NOMO-1 (cell line): Measurements from ENCODE around the gene NDUFV1.
A peak's percentile ranks its signal among the peaks of the same experiment; 100 is the strongest.
"Not testable (repeated sequence)": the region's sequence is repeated elsewhere in the genome, so short reads cannot be mapped to it uniquely, and the experiment has no call there.

Experiments used
- DNase-seq, 2 experiments: peaks; one replicate each; lab custom pipeline; 2025; ENCODE audit not compliant: unreplicated experiment in 2 of 2; lab: John Stamatoyannopoulos, UW

The NDUFV1 gene

DNA sequence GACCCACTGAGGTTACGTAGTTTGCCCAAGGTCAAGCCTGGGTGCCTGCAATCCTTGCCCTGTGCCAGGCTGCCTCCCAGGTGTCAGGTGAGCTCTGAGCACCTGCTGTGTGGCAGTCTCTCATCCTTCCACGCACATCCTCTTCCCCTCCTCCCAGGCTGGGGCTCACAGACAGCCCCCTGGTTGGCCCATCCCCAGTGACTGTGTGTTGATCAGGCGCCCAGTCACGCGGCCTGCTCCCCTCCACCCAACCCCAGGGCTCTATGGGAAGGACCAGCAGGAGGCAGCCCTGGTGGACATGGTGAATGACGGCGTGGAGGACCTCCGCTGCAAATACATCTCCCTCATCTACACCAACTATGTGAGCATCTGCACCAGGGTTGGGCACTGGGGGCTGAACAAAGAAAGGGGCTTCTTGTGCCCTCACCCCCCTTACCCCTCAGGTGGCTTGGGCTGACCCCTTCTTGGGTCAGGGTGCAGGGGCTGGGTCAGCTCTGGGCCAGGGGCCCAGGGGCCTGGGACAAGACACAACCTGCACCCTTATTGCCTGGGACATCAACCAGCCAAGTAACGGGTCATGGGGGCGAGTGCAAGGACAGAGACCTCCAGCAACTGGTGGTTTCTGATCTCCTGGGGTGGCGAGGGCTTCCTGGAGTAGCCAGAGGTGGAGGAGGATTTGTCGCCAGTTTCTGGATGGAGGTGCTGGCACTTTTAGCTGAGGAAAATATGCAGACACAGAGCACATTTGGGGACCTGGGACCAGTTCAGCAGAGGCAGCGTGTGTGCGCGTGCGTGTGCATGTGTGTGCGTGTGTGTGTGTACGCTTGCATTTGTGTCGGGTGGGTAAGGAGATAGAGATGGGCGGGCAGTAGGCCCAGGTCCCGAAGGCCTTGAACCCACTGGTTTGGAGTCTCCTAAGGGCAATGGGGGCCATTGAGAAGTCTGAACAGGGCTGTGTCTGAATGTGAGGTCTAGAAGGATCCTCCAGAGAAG, 21.6 kb upstream of the NDUFV1 start:
- no peak for DNase-seq

DNA sequence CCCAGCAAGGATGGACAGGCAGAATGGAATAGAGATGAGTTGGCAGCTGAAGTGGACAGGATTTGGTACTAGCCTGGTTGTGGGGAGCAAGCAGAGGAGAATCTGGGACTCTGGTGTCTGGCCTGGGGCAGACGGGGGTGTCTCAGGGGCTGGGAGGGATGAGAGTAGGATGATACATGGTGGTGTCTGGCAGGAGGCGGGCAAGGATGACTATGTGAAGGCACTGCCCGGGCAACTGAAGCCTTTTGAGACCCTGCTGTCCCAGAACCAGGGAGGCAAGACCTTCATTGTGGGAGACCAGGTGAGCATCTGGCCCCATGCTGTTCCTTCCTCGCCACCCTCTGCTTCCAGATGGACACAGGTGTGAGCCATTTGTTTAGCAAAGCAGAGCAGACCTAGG, 20.8 kb upstream of the NDUFV1 start:
- no peak for DNase-seq

DNA sequence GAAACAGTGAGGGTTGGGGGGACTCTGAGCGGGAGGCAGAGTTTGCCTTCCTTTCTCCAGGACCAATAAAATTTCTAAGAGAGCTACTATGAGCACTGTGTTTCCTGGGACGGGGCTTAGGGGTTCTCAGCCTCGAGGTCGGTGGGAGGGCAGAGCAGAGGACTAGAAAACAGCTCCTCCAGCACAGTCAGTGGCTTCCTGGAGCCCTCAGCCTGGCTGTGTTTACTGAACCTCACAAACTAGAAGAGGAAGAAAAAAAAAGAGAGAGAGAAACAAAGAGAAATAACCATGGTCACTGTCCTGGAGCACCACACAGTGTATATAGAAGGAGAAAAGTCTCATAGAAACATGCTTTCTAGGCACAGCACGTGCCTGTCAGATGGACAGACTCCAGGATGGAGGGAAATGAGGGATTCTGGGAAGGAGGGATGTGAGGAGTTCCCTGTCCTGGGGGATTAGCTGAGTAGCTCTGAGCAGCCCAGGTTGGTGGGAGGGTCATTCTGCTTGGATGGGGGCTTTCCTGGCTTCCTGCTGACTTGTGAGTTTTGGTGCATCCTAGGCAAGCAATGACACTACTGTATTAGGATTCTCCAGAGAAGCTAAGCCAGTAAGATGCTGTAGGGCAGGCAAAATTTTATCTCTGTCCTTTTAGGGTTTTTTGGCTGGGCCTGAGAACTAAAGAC, 20.0 kb upstream of the NDUFV1 start:
- no peak for DNase-seq

DNA sequence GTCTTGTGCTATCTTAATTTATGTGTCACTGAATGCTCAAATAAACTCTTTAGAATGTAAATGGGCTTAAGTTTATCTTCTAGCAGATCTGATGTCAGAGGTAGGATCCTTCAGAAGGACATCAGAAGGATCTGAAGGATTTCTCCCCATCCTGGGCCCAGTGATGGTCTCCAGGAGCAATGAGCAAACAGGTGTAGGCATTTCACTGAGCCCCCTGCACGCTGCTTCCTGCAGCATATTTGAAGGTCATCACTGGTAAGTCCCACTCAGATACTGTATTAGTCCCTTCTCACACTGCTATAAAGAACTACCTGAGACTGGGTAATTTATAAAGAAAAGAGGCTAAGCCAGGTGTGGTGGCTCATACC, 18.6 kb upstream of the NDUFV1 start:
- DNase-seq: no peak

DNA sequence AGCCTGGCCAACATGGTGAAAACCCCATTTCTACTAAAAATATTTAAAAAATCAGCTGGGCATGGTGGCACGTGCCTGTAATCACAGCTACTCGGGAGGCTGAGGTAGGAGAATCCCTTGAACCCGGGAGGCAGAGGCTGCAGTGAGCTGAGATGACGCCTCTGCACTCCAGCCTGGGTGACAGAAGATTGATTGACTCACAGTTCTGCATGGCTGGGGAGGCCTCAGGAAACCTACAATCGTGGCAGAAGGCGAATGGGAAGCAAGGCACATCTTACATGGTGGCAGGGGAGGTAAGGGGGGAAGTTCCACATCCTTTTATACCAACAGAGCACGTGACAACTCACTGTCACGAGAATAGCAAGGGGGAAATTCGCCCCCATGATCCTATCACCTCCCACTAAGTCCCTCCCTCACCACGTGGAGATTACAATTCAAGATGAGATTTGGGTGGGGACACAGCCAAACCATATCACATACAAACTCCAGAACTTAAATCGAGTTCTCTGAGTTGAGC, 17.8 kb upstream of the NDUFV1 start:
- not testable (repeated sequence) for DNase-seq

DNA sequence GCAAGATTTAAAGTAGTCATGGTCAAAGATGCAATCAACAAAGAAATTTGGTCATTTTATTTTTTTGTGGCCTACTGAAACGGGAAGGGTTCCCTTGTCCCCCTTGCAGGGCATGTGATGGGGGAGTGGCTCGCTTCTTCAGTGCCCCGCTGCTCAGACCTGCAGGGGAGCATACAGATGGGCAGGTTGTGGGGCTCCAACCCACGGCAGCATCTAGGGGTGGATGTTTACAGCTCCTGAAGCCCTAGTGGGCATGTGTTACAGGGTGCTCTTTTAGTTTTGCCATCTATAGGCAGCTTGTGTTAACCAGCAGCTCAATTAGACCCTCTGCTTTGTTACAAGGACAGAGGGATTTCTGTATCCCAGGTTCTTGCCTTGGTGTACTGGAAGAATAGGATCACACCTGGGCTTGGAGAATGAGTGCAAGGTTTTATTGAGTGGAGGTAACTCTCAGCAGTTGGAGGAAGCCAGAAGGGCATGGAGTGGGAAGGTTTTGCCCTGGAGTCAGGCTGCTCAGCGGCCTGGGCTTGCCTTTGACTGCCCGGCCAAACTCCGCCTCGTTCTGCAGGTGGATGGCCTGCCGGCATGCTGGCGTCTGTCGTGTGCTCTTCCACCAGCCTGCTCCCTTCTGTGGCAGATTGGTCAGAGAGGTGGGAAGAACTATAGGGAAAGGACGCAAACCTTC, 13.7 kb upstream of the NDUFV1 start:
- no peak for DNase-seq

DNA sequence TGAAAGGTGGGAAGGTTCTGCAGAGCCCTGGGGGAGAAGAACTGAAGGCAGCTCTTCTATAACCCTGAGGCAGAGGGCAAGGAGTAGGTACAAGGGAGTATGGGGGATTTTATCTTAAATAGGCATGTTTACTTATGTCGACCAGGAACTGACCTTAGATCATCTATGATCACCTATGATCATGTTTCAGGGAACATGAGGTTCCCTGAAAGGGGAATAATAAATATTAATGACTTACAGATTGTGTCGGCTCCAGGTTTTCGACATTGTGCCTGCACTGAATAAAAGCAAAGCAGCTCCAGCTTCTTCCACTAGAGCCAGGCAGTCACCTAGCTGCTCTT, 13.2 kb upstream of the NDUFV1 start:
- no peak for DNase-seq

DNA sequence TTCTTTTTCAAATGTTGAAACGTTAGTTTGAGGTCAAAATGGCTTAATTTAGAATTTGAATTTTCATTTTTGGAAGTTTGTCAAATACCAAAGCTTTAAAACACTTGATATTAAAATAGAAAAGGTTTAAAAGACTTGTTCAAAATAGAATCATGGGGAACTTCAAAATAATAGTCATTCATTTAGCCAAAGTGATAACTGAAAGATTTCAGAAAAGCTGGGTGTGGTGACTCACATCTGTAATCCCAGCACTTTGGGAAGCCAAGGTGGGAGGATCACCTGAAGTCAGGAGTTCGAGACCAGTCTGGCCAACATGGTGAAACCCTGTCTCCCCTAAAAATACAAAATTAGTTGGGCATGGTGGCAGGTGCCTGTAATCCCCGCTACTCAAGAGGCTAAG, 12.3 kb upstream of the NDUFV1 start:
- no peak for DNase-seq

DNA sequence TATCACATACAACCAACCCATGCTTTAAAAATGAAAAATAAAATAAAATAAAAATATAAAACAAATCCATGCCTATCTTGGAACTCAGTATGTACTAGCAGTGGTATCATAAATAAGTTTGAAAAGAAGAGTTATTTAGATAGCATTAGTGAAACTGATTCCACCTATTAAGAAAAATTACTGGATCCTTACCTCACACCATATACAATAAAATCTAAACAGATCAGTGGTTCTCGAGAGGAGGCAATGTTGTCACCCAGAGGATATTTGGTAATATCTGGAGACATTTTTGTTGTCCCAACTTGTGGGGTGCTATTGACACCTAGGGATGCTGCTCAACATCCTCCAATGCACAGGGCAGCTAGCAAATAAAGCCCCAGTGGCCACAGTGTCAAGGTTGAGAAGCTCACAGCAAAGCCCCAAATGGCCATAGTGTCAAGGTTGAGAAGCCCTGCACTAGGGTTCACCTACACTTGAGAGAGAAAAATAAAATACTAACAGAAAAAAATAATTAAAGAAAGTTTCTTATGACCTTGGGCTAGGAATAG, 9.9 kb upstream of the NDUFV1 start:
- no peak for DNase-seq

DNA sequence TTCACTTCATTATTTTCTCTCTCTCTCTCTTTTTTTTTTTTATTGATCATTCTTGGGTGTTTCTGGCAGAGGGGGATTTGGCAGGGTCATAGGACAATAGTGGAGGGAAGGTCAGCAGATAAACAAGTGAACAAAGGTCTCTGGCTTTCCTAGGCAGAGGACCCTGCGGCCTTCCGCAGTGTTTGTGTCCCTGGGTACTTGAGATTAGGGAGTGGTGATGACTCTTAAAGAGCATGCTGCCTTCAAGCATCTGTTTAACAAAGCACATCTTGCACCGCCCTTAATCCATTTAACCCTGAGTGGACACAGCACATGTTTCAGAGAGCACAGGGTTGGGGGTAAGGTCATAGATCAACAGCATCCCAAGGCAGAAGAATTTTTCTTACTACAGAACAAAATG, 9.3 kb upstream of the NDUFV1 start:
- not testable (repeated sequence) for DNase-seq

DNA sequence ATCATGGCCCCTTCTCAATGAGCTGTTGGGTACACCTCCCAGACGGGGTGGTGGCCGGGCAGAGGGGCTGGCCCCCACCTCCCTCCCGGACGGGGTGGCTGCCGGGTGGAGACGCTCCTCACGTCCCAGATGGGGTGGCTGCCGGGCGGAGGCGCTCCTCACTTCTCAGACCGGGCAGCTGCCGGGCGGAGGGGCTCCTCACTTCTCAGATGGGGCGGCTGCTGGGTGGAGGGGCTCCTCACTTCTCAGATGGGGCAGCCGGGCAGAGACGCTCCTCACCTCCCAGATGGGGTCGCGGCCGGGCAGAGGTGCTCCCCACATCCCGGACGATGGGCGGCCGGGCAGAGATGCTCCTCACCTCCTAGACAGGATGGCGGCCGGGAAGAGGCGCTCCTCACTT, 8.8 kb upstream of the NDUFV1 start:
- not testable (repeated sequence) for DNase-seq

DNA sequence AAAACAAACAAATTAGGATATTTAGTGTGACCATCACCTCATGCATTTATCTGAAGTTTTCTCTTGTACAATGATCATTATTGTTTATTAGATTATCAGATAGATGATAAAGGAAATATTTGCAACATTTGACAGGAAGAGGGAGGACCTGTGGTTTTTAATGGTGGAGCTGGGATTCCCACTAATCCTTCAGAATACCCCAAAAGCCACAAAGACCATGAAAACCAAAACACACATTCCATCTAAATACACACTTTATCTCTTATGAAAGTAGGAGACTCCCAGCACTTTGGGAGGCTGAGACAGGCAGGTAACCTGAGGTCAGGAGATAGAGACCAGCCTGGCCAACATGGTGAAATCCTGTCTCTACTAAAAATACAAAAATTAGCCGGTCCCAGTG, 7.6 kb upstream of the NDUFV1 start:
- no peak for DNase-seq

DNA sequence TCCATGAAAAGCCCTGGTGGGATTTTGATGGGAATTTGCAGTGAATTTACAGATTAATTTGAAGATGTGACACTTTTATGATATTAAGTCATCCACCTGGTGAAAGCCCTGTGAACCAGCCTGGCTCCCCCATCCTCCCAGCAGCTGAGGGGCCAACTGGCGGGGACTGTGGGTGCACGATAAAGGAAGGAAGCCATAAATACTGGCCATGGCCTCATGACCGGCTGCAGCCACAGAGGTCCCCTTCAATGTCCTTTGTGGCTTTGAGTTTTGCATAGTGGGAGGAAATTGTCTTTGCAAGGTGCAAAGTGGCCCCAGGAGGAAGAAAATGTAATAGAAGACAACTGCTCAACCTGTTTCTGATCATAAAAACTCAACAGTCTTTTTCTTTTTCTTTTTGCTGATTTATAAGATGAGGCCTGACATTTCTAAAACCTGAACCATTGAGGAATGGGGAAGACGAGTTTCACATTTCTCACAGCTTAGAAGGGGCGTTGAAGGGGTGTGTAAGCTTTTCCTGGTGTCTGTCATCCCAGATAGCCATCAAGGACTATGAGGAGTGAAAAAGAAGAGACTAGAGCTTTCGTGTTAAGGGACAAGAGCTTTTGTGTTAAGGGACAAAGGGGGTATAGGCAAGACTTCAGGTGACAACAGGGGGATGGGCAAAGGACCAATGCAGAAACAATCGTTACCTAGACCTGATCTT, 6.3 kb upstream of the NDUFV1 start:
- peak; percentile 86 to 92 for DNase-seq

DNA sequence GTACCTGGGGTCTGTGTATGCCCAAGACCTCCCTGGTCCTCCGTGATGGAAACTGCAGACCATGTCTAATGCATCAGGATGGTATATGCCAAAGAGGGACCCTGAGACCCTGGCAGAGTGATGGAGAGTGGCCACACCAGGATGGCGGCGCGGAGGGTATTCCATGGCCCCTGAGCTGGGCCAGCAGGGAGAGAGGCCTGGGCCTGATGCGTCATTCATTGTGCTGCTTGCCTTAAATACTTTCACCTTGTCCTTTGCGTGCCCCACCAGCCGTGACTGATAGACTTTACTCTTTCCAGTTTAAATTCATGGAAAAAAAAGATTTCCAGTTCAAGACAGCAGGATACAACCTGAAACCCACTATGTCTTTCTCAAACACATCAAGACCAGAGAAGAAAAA, 5.6 kb upstream of the NDUFV1 start:
- no peak for DNase-seq

DNA sequence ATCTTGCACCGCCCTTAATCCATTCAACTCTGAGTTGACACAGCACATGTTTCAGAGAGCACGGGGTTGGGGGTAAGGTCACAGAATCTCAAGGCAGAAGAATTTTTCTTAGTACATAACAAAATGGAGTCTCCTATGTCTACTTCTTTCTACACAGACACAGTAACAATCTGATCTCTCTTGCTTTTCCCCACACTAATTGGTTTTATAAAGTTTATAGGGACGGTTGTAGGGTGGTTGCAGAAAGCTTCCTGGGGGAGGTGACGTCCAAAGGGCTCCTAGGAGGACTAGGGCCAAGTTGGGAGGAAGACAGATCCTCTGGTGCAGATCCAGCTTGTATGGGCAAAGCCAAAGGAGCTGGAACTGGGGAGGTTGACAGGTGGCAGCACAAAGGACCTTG, 2.6 kb upstream of the NDUFV1 start:
- DNase-seq: not testable (repeated sequence)

DNA sequence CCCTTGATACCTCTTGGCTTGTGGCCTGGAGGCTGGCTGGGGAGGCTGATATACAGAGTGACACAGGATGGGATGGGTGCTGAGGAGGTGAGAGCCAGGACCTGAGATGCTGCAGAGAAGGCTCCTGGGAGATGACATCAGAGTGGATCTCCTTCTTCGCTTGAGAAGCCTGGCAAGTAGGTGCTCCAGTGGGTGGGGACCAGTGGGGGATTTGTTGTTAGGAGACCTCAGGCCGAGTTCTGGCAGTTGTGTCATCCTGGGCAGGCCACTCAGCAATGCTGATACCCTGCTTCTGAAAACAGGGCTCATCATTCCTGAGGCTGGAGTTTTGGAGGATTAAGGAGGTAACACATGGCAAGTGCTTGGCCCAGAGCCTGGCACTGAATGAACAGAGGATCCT, 1.9 kb upstream of the NDUFV1 start:
- no peak for DNase-seq

DNA sequence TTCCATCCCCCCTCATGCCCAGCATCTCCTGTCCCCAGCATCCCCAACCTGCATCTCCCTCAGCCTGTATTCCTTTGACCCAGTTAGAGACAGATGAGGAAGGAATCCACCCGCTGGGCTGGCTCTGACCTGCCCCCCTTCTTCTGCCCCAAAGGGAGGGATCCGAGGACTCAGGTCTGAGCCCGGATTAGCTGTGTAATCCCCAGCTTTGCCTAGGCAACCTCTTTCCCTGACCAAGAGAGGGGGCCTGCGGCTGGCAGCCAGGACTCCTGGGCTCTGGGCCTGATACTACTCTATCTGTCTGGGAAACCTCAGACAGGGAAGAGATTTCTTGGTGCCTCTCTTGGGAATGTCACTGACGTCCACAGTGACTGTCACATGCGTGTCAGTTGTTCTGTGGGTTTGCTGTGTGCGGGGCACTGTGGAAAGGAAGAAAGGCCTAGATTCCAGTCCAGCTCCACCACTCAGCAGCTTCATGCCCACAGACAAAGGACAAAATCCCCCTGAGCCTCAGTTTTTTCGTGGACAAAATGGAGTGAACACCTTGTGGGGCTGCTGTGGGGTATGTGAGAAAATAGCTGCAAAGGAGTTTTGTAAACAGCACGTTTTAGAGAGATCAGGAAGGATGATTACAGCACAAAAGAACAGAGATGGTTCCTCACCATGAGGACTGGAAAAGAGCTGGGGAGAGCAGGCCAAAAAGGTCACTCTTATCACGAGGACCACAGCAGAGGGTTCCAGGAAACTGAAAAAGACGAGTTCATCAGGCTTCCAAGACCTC, 1.3 kb upstream of the NDUFV1 start:
- no peak for DNase-seq

DNA sequence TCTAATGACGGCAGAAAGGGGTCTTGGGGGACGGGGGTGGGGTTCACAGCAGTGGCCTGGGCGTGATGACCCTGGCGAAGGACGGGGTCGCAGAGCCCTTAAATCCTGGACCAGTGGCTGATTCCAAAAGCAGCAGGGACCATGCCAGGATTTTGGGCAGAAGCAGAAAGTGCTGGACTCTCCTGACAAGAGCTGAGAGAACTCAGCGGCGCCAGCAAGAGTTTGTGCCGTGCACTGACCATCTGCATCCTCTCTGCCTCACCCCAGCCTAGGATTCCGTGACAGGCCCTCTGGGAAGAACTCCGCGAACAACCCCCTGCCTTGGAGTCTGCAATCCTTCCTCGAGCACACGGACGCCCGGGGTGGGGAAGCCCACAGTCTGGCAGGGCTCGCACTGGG, 644 bp upstream of the NDUFV1 start:
- DNase-seq: no peak

DNA sequence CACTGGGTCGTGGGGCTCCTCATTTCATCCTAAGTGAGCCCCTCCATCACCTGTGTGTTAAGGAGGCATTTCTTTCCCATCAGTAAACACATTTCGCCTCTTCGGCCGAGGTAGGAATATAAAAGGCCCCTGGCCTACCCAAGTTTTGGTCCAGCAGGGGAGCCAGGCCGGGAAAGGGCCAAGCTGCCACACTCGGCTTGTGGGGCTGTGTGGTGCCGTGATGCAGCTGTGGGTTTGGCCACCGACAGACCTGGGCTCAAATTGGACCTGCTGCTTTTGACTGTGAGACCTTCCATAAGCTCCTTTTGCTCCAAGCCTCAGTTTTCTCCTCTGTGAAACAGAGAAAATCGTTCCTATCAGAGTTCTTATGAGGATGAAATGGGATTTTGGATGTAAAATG, 771 bp downstream of the NDUFV1 start:
- DNase-seq: no peak

DNA sequence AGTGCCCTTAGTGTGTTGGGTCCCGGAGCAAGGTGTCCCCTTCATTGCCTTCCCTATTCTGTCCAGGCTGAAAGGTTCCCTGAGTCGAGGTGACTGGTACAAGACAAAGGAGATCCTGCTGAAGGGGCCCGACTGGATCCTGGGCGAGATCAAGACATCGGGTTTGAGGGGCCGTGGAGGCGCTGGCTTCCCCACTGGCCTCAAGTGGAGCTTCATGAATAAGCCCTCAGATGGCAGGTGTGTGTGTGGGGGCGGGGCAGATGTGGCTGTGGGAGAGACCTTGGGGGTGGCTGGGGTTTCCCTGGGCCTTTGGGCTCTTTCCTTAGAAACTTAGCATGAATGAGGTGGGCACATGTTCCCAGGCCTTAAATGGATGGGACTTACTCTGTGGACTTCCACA, 1.8 kb downstream of the NDUFV1 start:
- DNase-seq: no peak
